Neural cell (in vitro differentiated cells): ENCODE results near the gene MYO1F.
"Not testable (repeated sequence)": the region's sequence is repeated elsewhere in the genome, so short reads cannot be mapped to it uniquely, and the experiment has no call there.

Experiments used
- CTCF ChIP-seq: fragments of 450-650 bp; IDR thresholded peaks from 2 replicates; pipeline ENCODE4 v1.5.1; 2014; ENCODE audit warnings: antibody characterized with exemption, mild to moderate bottlenecking, moderate library complexity; ENCODE audit not compliant: poor library complexity, severe bottlenecking
- EP300 ChIP-seq: fragments of 450-650 bp; conservative IDR thresholded peaks from 2 replicates; pipeline ENCODE4 v1.6.1; 2014; ENCODE audit warnings: antibody characterized with exemption, mild to moderate bottlenecking, moderate library complexity; ENCODE audit not compliant: poor library complexity, severe bottlenecking
- EZH2 ChIP-seq: fragments of 200-600, 300-800 bp; shearing (Covaris generic), sonication (generic); IDR thresholded peaks from 2 replicates; pipeline ENCODE4 v1.6.1; 2014; ENCODE audit warnings: antibody characterized with exemption, low read length, borderline replicate concordance, mild to moderate bottlenecking; ENCODE audit not compliant: insufficient read depth, poor library complexity, severe bottlenecking
- POLR2AphosphoS5 ChIP-seq: IDR thresholded peaks from 2 replicates; pipeline ENCODE4 v1.6.1; 2012
- REST ChIP-seq: IDR thresholded peaks from 2 replicates; pipeline ENCODE4 v1.6.1; 2012; ENCODE audit warnings: borderline replicate concordance
- SMC3 ChIP-seq: fragments of 450-650 bp; conservative IDR thresholded peaks from 2 replicates; pipeline ENCODE4 v1.6.1; 2014; ENCODE audit warnings: antibody characterized with exemption, mild to moderate bottlenecking, moderate library complexity; ENCODE audit not compliant: poor library complexity
- TAF1 ChIP-seq: IDR thresholded peaks from 2 replicates; pipeline ENCODE4 v1.6.1; 2012; ENCODE audit warnings: low read depth

- TF ChIP-seq POLR2AphosphoS5, CTCF, EZH2, TAF1, EP300, REST, SMC3: not testable (repeated sequence)
Measured at GRCh38 chr19:8622886-8623285, 45.6 kb upstream of the MYO1F start.
